ENCODE data around the gene TMEM120B.

TMEM120B gene

GRCh38 chr12:121811434-121812319 is 99.1 kb downstream of the TMEM120B start:
- peak overlapping the region; percentile 74 to 93 for H3K27ac ChIP-seq
- peak; percentile 99 for TF ChIP-seq CTCF (IDR thresholded peaks at IDR 0.05)
- H3K4me3 ChIP-seq = peak overlapping the region; percentile 86
- DNase-seq (ENCODE audit: low spot score) = no peak

- DNase-seq (ENCODE audit: low spot score) = no peak
- no peak for TF ChIP-seq CTCF (IDR thresholded peaks at IDR 0.05)
- Histone ChIP-seq H3K27ac (peak overlapping the region; percentile 74 to 93), H3K4me3 (peak overlapping the region; percentile 86)
Measured at GRCh38 chr12:121812320-121812871, 99.8 kb downstream of the TMEM120B start.

- H3K4me3 ChIP-seq = peak overlapping the region; percentile 86
- TF ChIP-seq CTCF (IDR thresholded peaks at IDR 0.05) = no peak
- DNase-seq (ENCODE audit: low spot score) = no peak
- H3K27ac ChIP-seq = peak overlapping the region in 1 of 2 donors; percentile 31
Measured at GRCh38 chr12:121812921-121813896, 100.7 kb downstream of the TMEM120B start.

GRCh38 chr12:121813951-121814350 is 101.4 kb downstream of the TMEM120B start:
- Histone ChIP-seq H3K27ac (no peak overlapping the region), H3K4me3 (no peak overlapping the region)
- TF ChIP-seq CTCF (IDR thresholded peaks at IDR 0.05) = no peak
- DNase-seq (ENCODE audit: low spot score) = no peak

- DNase-seq (ENCODE audit: low spot score) = no peak
- no peak overlapping the region for H3K4me3 ChIP-seq
- no peak for TF ChIP-seq CTCF (IDR thresholded peaks at IDR 0.05)
- H3K27ac ChIP-seq = no peak overlapping the region
Measured at GRCh38 chr12:121814429-121815119, 102.0 kb downstream of the TMEM120B start.

- H3K27ac ChIP-seq = no peak overlapping the region
- H3K4me3 ChIP-seq = no peak overlapping the region
- no peak for TF ChIP-seq CTCF (IDR thresholded peaks at IDR 0.05)
- DNase-seq (ENCODE audit: low spot score) = no peak
Measured at GRCh38 chr12:121815263-121815662, 102.7 kb downstream of the TMEM120B start.
